Endothelial cell of umbilical vein (primary cell): ENCODE results near the gene SDHB. TPM values are rescaled to one million over a fixed set of nuclear protein-coding genes. Genes with fewer than 3 reads are reported as not detected.

Source experiments
- BruUV-seq: library from RNA; stranded (reverse); fragments of 400-500 nt; replicated peaks from 2 replicates; lab custom pipeline; 2021; lab: Mats Ljungman, UMichigan
- CTCF ChIA-PET: fragments of 300-600, 350-600 bp; sonication (Branson Sonifier 250); formaldehyde crosslinking; loops from one replicate; lab custom pipeline; 2021; ENCODE audit warnings: antibody characterized with exemption, inconsistent platforms; lab: Charles Lee
- POLR2A ChIA-PET: fragments of 300-600, 350-600 bp; sonication (Branson Sonifier 250); formaldehyde crosslinking; loops from one replicate; lab custom pipeline; 2021; ENCODE audit warnings: antibody characterized with exemption, inconsistent platforms; lab: Charles Lee
- DNase-seq: peaks from one replicate; pipeline ENCODE4 v3.0.0-alpha.2; 2011; ENCODE audit warnings: low read depth, low spot score
- FAIRE-seq: peaks from 2 replicates; lab custom pipeline; 2011; peaks lifted over from hg19 to GRCh38; lab: Jason Lieb, UNC
- H2AFZ ChIP-seq: 2 replicates; pipeline ENCODE4 v1.6.0; 2012; ENCODE audit warnings: low read depth, low read length, control low read depth, inconsistent platforms
- H3K27ac ChIP-seq: 2 replicates; pipeline ENCODE4 v1.5.1; 2011; ENCODE audit warnings: low read depth, mild to moderate bottlenecking, control low read depth, low read length, moderate library complexity; ENCODE audit not compliant: insufficient read depth
- H3K27me3 ChIP-seq, 2 experiments: 2 replicates each; pipeline versions ENCODE4 v1.6.0 to v1.6.1; 2011; ENCODE audit warnings: low read length in 2 of 2, mixed read lengths in 1 of 2; ENCODE audit not compliant: control insufficient read depth in 2 of 2, insufficient read depth in 2 of 2
- H3K36me3 ChIP-seq, 2 experiments: 2 replicates in 1 of 2; 3 replicates in 1 of 2; pipeline ENCODE4 v1.5.1; 2011; ENCODE audit warnings: low read length in 2 of 2, mild to moderate bottlenecking in 1 of 2, moderate library complexity in 1 of 2; ENCODE audit not compliant: control insufficient read depth in 2 of 2, insufficient read depth in 2 of 2; ENCODE audit errors: extremely low read depth in 1 of 2
- H3K4me1 ChIP-seq: 3 replicates; pipeline ENCODE4 v1.5.1; 2011; ENCODE audit warnings: mild to moderate bottlenecking, low read length; ENCODE audit not compliant: control insufficient read depth, insufficient read depth; ENCODE audit errors: extremely low read depth
- H3K4me2 ChIP-seq: 2 replicates; pipeline ENCODE4 v1.6.1; 2011; ENCODE audit warnings: low read length, control low read depth, mixed read lengths; ENCODE audit not compliant: insufficient read depth
- H3K4me3 ChIP-seq, 3 experiments: fragments of 200-600 bp in 1 of 3; sonication (generic), shearing (Covaris generic) in 1 of 3; replicated peaks in 1 of 3; 2 replicates each; pipeline ENCODE4 v1.5.1; 2011 to 2016; ENCODE audit warnings: control low read depth in 3 of 3, low read length in 3 of 3, mild to moderate bottlenecking in 2 of 3, inconsistent platforms in 1 of 3, low read depth in 1 of 3, moderate library complexity in 1 of 3; ENCODE audit not compliant: insufficient read depth in 1 of 3
- H3K79me2 ChIP-seq: 2 replicates; pipeline ENCODE4 v1.6.0; 2012; ENCODE audit warnings: low read length, inconsistent platforms; ENCODE audit not compliant: control insufficient read depth, insufficient read depth
- H3K9ac ChIP-seq: replicated peaks from 2 replicates; pipeline ENCODE3; 2011; ENCODE audit warnings: low read length, control low read depth; ENCODE audit not compliant: insufficient read depth; ENCODE audit errors: extremely low read depth
- H3K9me1 ChIP-seq: replicated peaks from 3 replicates; pipeline ENCODE4 v1.6.0; 2011; ENCODE audit warnings: mild to moderate bottlenecking, low read length; ENCODE audit not compliant: control insufficient read depth, insufficient read depth; ENCODE audit errors: extremely low read depth
- H3K9me3 ChIP-seq: replicated peaks from 2 replicates; pipeline ENCODE4 v1.5.1; 2012; ENCODE audit warnings: low read length, inconsistent platforms; ENCODE audit not compliant: control insufficient read depth, insufficient read depth
- H4K20me1 ChIP-seq: replicated peaks from 2 replicates; pipeline ENCODE3; 2011; ENCODE audit warnings: mild to moderate bottlenecking, low read length; ENCODE audit not compliant: control insufficient read depth, insufficient read depth; ENCODE audit errors: extremely low read depth
- CTCF ChIP-seq, 2 donors: IDR thresholded peaks; 1 replicate in 1 of 2; 2 replicates in 1 of 2; pipeline ENCODE4 v1.5.1; 2011; ENCODE audit warnings: low read length in 2 of 2, mild to moderate bottlenecking in 2 of 2, moderate library complexity in 2 of 2, control low read depth in 1 of 2, inconsistent platforms in 1 of 2, low read depth in 1 of 2; ENCODE audit not compliant: insufficient read depth in 1 of 2; ENCODE audit errors: extremely low read depth in 1 of 2
- EZH2 ChIP-seq: IDR thresholded peaks from 2 replicates; pipeline ENCODE4 v1.6.1; 2012; ENCODE audit warnings: borderline replicate concordance, low read depth, mild to moderate bottlenecking, moderate library complexity, low read length, inconsistent platforms; ENCODE audit not compliant: severe bottlenecking
- FOS ChIP-seq: IDR thresholded peaks from 2 replicates; pipeline ENCODE4 v1.6.1; 2011; ENCODE audit warnings: mild to moderate bottlenecking, low read length, moderate library complexity, borderline replicate concordance; ENCODE audit not compliant: insufficient read depth
- GATA2 ChIP-seq: IDR thresholded peaks from 2 replicates; pipeline ENCODE4 v1.7.0; 2011; ENCODE audit warnings: low read depth, mild to moderate bottlenecking, moderate library complexity, mixed read lengths, low read length; ENCODE audit not compliant: insufficient read length, insufficient read depth
- JUN ChIP-seq: IDR thresholded peaks from 2 replicates; pipeline ENCODE4 v1.6.1; 2011; ENCODE audit warnings: borderline replicate concordance, low read depth; ENCODE audit not compliant: insufficient read length, insufficient read depth
- MAX ChIP-seq: IDR thresholded peaks from 2 replicates; pipeline ENCODE4 v1.6.1; 2011; ENCODE audit not compliant: insufficient read depth, insufficient read length
- MYC ChIP-seq: IDR thresholded peaks from one replicate; pipeline ENCODE4 v1.6.1; 2011; ENCODE audit warnings: mild to moderate bottlenecking, low read depth, low read length
- POLR2A ChIP-seq: IDR thresholded peaks from 2 replicates; pipeline ENCODE4 v1.6.1; 2012; ENCODE audit warnings: low read depth, mild to moderate bottlenecking, control low read depth, low read length
- POLR2AphosphoS5 ChIP-seq: IDR thresholded peaks from 2 replicates; pipeline ENCODE4 v1.6.1; 2012; ENCODE audit warnings: low read depth, mild to moderate bottlenecking, control low read depth, low read length, moderate library complexity; ENCODE audit not compliant: insufficient read depth
- dilution Hi-C: fragments of 300-500 bp; cut with MboI; formaldehyde crosslinking; loops from one replicate; pipeline ENCODE4 v1.15.0; 2019; ENCODE audit warnings: low sequenced_read_pairs; ENCODE audit not compliant: extremely low pct_ligation_motif_present
- intact Hi-C: fragments of 100-400 bp; cut with micrococcal nuclease; formaldehyde crosslinking; loops from one replicate; pipeline ENCODE4 v1.10.0; 2022
- polyA plus RNA-seq, 4 experiments: library from polyadenylated mRNA; depleted of rRNA in 3 of 4; stranded (reverse) in 3 of 4; unstranded in 1 of 4; fragments of >200 nt; gene quantifications; 2 replicates each; pipeline versions ENCODE4 v1.2.1 to v1.2.3, GENCODE V29; 2011 to 2012; ENCODE audit warnings: missing spikeins in 1 of 4
- total RNA-seq: library from RNA; stranded (reverse); gene quantifications from 2 replicates; pipeline ENCODE4 v1.2.3, GENCODE V29; 2021

SDHB gene
- total and polyA plus RNA-seq, 2 donors (not counting 3 experiments of a cell fraction or from before 2014, with no cell fraction given): 96.2 to 98.1 TPM

- Histone ChIP-seq H2AFZ (no peak overlapping the region), H4K20me1 (no peaks in the 10 kb centered on the region), H3K9me3 (no peaks in the 10 kb centered on the region), H3K27ac (no peak overlapping the region), H3K4me1 (peaks cover 8% of the 10 kb centered on the region), H3K36me3 (peaks cover 0 to 18% of the 10 kb centered on the region in 2 experiments), H3K4me3 (no peak overlapping the region), H3K9ac (no peak overlapping the region), H3K79me2 (no peaks in the 10 kb centered on the region), H3K4me2 (no peak overlapping the region), H3K9me1 (no peaks in the 10 kb centered on the region), H3K27me3 (no peaks in the 10 kb centered on the region)
- dilution Hi-C loops: no loop called here
- DNase-seq (no peak), FAIRE-seq (no peak)
- intact Hi-C loops: no loop called here
- BruUV-seq: no TSS peak
- ChIA-PET POLR2A (no interaction called here), CTCF (interaction anchor here (1.2 to 1.4 kb wide), 2 partner anchors 38 to 42 kb away, joined by 3 read pairs; no protein-coding TSS in a partner anchor)
- TF ChIP-seq MYC: no peak
- no peak for TF ChIP-seq POLR2A
- no peak for TF ChIP-seq CTCF (IDR thresholded peaks at IDR 0.05; ENCODE audit: extremely low read depth in 1 of 2, insufficient read depth in 1 of 2, low read depth in 1 of 2, low read length in 2 of 2)
- TF ChIP-seq POLR2AphosphoS5: no peak
- no peak for TF ChIP-seq JUN
- no peak for TF ChIP-seq MAX
- no peak for TF ChIP-seq EZH2
- no peak for TF ChIP-seq FOS
- no peak for TF ChIP-seq GATA2
These were observed 48.5 kb downstream of the SDHB start for GRCh38 chr1:17005365-17005740.
